Dedifferentiated amniotic fluid mesenchymal stem cell (primary cell): Measurements from ENCODE around the gene CDC25C.

Experiments used
- DNase-seq: peaks from one replicate; pipeline ENCODE4 v3.0.0-alpha.2; 2016; ENCODE audit errors: extremely low spot score

CDC25C gene

DNA sequence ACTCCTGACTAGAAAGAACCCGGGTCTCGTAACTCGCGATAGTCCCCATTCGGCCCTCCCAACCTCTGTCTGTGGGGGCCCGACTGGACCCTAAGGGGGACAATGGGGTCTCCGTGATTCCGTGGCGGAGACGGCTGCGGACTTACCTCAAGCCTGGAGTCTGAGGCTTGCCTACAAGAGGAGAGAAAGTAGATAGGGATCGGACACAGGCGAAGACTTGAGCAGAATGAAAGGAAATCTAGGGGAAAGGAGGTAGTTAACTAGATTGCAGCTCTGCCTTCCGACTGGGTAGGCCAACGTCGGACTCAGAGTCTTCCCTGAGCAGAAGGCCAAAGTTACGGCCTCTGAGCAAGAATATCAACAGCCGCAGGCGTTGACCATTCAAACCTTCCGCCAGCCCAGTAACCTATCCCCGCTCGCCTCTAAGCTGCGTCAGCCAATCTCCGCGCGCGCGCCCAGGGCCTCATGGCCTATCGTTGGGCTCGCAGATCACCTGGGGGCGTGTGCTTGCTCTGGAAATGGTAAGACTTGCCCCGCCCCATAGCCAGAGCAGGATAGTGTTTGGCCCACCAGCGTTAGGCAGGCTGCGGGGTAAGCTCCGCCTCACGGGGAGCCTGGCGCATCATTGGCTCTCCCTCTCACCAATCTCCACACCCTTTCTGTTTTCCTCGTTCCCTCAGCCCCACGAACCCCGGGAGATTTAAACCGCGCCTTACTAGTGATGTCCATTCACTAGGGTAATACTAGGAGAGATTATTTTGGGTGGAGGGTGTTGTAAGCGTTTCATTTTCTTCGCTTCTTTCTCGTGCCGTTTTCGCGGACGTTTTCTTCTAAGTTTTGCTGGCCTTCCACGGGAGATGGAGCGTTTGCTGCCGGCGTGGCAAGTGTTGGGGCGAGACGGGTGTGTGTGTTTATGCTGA lies at the start of gene CDC25C:
TSS of gene CDC25C (minus strand) at position 356 of the 920 bp plus-strand sequence. CDS start 624 bp downstream, outside the sequence.
- peak; percentile 100 for DNase-seq

DNA sequence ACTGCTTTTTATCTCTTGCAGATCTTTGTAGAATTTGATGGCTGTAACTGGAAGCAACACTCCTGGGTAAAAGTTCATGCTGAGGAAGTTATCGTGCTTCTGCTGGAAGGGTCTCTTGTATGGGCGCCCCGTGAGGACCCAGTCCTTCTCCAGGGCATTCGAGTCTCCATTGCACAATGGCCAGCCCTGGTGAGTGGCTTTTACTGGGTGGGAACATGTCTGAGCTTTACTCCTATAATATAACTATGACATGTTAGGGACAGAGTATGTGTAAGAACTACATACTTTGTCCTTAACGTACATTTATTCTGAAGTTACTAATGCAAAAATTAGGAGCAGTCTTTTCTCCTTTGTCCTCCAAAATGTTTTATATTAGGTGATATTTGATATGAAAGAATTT lies 41.0 kb upstream of the CDC25C start:
- DNase-seq, result no peak

DNA sequence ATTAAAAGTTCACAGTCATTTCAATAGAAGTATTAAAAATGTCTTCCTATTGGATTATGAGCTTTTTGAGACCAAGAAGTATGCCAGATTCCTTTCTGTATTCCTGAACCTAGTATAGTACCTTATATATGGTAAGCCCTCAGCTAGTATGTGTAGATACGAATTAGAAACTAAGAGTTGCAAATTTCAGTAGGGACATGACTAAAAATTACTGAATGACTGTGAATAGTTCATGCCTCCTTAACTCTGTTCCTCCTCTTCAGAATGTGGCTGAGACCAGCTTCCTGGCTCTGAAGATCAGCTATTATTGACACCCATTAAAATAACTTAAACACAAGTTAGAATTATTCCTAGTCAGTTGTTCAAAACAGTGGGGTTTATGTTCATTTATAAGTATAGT lies 40.6 kb upstream of the CDC25C start:
- no peak for DNase-seq

DNA sequence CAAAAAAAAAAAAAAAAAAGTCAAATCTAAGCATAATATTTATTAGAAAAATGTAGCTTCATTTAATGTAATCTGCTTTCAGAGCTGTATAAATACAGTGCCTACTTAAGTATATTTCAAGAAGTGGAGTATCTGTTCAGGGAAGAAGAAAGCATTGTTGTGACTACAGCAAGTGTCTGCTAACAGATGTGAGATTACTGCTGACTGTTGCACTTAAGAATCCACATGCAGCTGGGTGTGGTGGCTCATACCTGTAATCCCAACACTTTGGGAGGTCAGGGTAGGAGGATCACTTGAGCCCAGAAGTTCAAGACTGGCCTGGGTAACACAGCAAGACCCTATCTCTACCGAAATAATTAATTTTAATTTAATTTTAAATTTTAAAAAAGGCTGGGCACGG lies 39.9 kb upstream of the CDC25C start:
- DNase-seq, result no peak

DNA sequence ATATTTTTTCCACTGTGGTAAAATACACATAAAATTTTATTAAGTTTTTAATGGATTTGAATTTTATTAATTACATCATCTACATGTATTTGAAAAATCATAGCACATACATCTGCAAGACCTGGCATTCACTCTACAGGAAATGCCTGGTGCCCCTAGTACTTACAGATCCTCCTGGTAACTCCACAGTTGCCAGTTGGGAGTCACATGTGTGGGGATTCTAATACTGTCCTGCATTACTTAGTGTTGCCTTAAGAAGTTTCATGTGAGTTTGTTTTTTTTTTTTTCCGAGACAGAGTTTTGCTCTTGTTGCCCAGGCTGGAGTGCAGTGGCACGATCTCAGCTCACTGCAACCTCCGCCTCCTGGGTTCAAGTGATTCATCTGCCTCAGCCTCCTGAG lies 38.9 kb upstream of the CDC25C start:
- DNase-seq, result no peak

DNA sequence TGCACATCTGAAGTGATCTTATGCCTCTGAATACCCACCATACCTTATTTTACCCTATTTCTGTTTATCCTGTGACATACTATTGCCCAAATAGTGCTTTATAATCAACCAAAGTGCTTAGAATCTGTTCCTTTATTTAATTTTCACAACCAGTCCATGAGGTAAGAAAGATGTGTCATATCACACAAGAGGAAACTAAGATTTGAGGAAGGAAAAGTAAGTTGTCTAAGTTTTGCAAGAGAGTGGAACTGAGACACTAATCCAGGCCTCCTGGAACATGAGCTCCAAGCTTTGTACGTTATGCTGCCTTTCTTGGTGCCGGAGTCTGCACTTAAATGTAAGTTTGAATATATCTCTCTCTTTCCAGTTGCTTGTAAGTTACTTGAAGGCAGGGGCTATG lies 38.1 kb upstream of the CDC25C start:
- no peak for DNase-seq

DNA sequence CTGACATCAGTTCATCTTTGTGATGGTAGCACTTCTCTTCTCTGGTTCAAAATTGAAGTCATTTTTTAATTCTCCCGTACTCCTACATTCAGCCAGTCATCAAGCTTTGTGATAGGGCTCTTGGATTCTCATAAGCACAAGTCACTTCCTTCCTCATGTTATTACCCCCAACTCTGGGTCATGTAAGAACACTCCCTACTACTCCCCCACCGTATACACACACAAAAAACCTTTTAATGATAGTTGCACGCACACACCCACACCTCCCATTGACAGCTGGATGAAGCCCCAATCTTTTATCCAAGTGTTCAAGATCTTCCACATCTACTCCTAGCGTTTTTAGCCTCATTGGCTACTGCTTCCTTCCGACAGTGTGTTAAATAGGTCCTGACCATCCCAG lies 37.7 kb upstream of the CDC25C start:
- DNase-seq, result no peak

DNA sequence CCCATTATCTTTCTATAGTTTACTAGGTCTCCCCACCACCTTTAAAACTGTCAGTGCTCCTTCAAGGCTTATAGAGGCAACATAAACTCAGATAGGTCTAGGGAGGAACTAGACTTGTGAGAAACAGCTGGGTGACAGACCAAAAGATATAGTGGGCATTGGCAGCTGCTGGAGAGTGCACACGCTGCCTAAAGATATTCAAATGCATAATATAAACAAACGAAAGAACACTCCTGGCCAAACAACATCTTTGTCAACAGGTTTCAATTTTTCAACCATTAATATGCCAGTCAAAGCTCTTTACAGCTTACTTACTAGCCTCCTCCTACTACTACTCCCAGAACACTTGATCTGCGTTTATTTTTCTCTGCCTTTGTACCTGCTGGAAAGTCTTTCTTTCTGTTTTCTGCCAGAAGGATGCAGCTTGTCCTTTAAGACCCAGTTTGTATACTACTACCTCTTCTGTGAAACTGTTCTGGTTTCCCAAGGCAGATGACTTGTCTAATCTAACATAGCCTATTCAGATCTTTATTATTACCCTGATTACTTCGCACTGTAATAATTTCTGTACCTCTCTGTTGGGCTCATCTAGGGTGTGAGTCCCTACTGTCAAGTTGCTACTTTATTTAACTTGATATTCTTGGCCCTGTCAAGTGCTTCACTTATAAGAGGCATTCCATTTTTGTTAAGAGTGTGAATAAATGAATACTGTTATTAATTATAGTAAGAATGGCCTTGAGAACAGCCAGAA lies 35.2 kb upstream of the CDC25C start:
- DNase-seq, result no peak

DNA sequence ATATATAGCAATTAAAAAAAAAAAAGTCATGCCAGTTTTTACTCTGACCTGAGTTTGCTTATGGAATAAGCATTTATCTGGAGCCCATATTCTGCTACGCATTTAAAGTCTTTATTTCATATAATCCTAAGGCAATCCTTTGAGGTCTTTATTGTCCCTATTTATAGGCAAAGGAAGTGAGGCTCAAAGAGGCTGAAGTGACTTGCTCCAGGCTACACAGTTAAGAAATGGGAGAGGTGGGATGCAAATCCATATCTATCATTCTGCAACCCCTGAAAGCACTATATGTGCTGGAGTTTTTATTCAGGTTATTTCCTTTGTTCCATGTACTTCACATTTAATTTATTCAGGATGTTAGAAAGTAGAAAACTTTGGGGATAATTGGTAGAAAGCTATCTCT lies 33.0 kb upstream of the CDC25C start:
- DNase-seq, result no peak

DNA sequence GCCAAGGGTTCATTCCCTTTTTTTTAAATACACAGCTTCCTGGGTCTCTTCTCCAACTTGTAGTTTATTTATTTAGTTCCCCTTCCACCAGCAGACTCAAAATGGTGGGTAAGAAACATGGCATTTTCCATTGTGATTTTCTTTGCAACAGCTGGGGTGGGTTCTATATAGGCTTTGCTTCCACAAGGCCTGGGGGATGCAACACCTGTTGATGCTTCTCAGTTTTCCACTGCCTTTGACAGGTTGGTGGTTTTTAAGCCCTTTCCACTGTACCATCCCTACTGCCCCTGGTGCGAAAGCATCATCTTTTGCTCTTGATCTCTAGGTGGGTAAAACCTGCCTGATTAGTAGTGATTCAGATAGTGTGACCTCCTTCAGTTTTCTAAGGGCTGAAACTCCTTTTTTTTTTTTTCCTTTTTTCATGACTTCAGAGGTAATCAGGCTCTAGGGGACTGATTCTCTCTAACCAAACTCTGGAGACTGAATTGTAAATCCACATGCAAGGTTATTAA lies 29.4 kb upstream of the CDC25C start:
- no peak for DNase-seq

DNA sequence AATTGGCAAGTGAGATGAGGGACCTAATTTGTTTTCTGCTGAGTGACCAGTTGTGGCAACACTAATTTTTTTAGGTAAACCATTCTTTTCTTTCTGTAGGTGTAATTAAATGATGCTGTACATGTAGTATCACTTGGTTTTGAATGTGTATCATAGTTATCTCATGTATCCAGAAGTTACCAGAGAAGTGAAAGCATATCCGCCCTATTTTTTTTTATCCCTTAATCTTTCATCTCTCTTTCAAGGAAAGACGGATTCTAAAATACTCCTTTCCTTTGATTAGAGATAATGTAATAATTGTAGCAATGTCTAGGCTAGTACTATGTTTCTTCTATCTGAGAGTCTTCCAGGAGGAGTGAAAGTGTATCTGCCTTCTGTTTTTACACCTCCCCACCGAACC lies 28.0 kb upstream of the CDC25C start:
- no peak for DNase-seq

DNA sequence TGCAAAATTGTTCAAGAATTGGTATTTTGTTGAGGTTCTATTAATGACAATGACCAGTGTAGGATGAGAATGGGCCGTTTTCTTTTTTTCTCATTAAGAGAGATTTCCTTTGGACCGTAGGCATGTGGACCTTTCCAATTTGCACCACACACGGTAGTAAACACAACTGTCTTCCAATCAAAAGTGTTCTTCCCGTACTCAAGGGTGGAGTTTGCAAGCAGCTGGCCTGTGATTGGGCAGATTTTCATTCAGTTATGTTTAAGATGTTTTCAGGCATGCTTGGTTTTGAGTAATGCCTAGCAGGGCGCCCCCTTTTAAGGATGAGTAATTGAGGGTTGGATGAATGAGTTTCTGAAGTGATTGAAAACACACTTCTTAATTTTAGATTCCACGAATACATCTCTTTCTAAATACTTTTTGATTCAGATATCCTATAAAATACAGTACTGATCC lies 23.3 kb upstream of the CDC25C start:
- DNase-seq, result peak; percentile 61

DNA sequence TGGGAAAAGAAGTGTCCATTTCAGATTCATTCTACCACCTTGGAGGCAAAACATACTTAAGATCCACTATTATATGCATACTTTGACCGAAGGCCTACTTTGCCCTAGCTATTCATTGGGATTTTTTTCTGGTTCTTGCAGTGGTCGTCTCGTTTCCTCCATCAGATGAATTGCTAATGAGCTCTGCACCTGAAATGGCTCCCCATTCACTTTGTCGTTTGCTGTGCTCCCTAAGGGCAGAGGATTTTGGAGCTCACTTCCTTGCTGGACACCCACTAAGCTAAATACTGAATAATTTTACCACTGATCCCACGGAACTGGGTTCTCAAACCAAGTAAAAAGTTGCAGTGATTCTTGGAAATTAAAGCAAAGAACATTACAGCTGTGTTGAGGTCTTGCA lies 22.8 kb upstream of the CDC25C start:
- DNase-seq, result no peak

DNA sequence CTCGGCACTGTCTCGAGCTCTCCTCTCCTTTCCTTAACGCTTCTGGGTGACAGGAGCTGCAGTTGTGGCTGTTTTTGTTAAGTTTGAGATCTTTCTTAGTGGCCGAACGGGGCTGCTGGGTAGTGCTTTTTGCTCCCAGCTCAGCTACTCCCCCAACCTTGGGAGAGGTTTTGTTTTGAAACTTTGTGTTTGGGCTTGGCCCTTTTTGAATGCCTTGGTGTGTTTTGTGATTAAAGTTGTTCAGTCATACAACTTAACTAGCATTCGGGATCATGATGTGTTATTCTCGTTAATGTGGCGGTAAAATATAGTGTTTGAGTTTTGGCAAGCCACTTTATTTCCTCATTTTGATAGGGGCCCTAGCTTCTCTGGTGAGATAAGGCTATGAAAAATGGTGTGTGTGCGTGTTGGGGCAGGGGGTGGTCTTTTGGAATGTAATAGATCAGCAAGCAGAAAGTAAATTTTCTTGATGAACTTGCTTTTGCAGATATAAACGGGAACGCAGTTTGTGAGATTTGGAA lies 22.0 kb upstream of the CDC25C start:
- peak; percentile 34 for DNase-seq

DNA sequence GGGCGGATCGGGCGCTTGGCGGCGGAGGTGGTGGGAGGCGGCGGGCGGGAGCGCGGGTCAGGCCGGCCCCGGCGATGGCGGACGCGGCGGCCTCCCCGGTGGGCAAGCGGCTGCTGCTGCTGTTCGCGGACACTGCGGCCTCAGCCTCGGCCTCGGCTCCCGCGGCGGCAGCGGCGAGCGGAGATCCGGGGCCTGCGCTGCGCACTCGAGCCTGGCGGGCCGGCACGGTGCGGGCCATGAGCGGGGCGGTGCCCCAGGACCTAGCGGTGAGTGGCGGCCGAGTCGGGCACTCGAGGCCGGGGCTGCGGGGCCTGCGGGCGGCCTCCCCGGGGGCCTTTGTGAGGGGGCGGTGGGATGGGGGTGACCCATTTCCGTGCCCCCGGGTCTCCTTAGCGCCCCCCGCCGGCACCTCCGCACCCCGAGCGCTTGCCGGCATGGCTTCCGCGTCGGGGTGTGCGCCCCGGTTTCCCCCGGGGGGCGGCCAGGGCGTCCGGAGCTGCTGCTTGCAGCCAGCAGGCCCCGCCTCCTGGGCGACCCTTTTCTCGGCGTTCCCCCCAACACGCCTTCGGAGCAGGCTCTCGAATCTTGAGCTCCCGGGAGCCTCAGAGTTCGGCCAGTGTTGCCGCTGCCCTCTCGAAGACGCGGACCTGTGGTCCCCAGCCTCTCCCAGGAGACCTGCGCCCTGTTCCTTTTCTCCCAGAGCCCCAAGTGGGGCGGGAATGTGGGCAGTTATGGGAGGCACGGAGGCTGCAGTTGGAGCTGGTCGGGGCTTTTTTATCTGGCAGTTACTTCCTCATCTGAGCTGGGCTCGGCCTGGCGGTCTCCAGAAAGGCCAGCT lies 21.3 kb upstream of the CDC25C start:
- peak; percentile 15 for DNase-seq

DNA sequence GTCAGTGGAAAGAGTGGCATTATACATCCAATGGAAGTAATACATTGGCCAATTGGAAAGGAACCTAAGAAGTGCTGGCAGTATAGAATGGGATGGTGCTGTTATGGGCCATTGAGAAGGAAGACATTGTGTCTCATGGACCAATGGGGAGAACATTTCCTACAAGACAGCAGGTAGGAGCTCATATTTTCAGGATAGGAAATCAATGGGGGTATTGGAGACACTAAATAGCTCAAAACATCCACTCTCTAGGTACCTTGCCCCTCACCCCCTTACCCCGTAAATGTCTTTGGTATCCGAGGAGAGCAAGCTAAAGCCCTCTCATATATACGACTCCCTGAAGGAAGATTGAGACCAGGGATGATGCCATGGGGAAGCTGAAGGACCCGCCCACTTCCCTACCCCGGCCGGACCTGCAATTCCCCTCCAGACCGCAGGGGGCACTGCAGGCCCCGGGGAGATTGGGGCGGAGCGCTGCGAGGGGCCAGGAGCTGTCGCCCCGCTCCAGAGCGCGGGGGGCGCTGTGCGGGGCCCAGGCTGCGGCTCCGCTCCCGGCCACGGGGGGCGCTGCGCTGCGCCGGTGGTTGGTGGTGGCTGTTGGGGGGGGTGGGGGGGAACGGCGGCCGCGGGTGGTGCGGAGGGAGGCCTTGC lies 20.6 kb upstream of the CDC25C start, which contains the start of gene KDM3B:
TSS of gene KDM3B (plus strand) at position 615 of the 651 bp plus-strand sequence. CDS start 111 bp downstream, outside the sequence.
- DNase-seq, result peak; percentile 54

DNA sequence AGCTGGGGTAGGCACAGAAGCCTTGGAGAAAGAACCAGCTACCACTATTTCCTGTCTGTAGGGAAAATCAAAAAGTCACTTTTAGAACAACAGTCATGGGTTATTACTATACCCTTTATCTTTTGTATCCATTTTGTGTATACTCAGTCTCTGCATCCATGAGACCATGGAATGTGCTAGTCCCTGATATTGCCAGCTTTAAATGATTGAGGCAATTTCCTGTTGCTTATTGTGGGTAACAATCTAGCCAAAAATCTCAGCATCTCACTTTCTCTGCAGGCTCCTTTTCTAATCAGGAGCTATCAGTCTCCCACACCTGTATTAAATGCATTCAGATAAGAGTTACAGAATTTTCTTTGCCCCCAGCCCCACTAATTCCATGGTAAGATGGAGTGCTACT lies 19.9 kb upstream of the CDC25C start:
- no peak for DNase-seq

DNA sequence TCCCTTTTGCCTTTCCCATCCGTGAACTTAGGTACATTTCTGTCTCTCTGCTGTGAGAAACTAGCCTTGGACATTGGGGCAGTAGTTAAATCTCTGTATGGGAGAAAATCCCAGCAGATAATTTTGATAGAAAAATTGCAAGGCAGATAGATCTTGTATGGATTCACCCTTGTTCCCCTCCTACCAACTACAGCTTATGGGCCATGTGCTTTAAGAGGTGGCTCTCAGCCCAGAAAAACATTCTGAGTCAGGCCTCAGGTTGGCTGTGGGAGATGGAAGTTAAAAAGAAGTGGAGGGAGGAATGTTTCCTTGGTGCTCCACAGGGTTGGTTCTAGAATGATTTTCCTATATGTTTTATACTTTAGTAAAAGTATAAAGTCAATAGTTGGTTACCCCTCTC lies 19.5 kb upstream of the CDC25C start:
- peak; percentile 34 for DNase-seq

DNA sequence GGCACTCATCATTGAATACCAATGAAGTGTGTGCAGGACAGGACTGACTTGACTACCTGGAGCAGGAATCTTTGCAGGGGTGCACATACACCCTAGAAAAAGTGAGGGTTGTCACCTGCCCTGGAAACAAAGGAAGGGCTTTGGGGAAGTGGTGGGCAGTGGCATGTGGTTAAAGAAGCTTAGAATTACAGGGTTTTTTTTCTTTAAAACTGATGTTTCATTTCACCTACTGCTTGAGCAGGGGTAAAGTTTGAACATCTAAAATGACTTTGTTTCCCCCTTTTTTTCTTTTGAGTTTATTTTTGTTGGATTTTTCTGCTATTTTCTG lies 18.9 kb upstream of the CDC25C start:
- DNase-seq, result no peak

DNA sequence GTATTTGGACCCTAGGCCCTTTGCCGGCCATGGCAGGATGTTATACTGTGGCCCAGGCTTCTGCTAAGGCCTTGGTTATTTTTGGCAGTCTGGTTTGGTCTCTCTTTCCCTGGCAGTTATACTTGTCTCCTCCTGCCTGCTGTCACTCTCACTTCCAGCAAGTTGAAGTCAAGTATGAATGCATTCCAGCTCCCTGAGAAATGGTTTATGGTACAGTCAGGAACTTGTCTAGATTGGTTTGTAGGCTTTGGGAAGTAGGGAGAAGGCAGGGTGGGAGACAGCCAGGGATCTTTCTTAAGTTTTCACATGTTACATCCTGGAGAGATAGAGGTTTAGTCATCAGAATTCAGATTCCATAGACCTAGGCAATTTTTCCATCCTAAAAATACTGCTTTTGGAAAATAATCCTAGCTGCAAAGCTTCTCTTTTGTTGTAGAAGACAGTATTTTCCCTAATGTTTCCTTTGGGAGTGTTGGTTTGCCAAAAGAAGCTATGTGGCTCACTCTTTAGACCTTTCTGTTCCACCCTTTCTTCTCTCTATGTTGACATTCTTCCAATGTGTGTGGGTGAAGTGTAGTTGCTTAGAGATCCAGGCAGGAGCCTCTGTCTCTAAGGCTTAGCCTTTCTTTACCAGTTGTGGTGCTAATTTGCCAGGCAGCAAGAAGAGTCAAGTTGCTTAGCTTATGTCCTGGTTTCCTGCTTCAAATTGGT lies 18.4 kb upstream of the CDC25C start:
- DNase-seq, result no peak
